IPS-20b (cell line): ENCODE measurements around the gene SLC9A5.

ENCODE experiments used
- H3K27ac ChIP-seq: one replicate; pipeline ENCODE4 v1.5.1; 2013; ENCODE audit warnings: low read length
- H3K27me3 ChIP-seq: 2 replicates; pipeline ENCODE4 v1.6.1; 2013; ENCODE audit warnings: mild to moderate bottlenecking, low read length, inconsistent platforms; ENCODE audit not compliant: insufficient read depth
- H3K36me3 ChIP-seq: 2 replicates; pipeline ENCODE4 v1.6.1; 2013; ENCODE audit warnings: low read depth, mild to moderate bottlenecking, inconsistent platforms, low read length, moderate library complexity; ENCODE audit not compliant: insufficient read depth
- H3K4me1 ChIP-seq: 2 replicates; pipeline ENCODE4 v1.6.1; 2013; ENCODE audit warnings: mild to moderate bottlenecking, control low read depth, inconsistent platforms, low read length, moderate library complexity; ENCODE audit not compliant: insufficient read depth
- H3K4me3 ChIP-seq: 2 replicates; pipeline ENCODE4 v1.5.1; 2013; ENCODE audit warnings: mild to moderate bottlenecking, low read length, inconsistent platforms
- H3K9ac ChIP-seq: 2 replicates; pipeline ENCODE4 v1.6.1; 2013; ENCODE audit warnings: low read depth, mild to moderate bottlenecking, inconsistent platforms, low read length, moderate library complexity
- H3K9me3 ChIP-seq: 2 replicates; pipeline ENCODE4 v1.6.1; 2013; ENCODE audit warnings: mild to moderate bottlenecking, low read depth, low read length, inconsistent platforms; ENCODE audit not compliant: insufficient read depth

The SLC9A5 gene

GRCh38 chr16:67294171-67294757 is 45.5 kb downstream of the SLC9A5 start:
- peaks cover 33% of the 10 kb centered on the region; the same call in 1 of the 2 replicates for H3K27me3 ChIP-seq
- H3K4me3 ChIP-seq, result no peak overlapping the region
- no peaks in the 10 kb centered on the region for H3K36me3 ChIP-seq
- H3K4me1 ChIP-seq, result no peaks in the 10 kb centered on the region
- H3K9me3 ChIP-seq, result no peaks in the 10 kb centered on the region
- H3K9ac ChIP-seq, result no peak overlapping the region
- no peak overlapping the region for H3K27ac ChIP-seq

- H3K27me3 ChIP-seq, result peaks cover 33% of the 10 kb centered on the region; the same call in 1 of the 2 replicates
- H3K4me1 ChIP-seq, result no peaks in the 10 kb centered on the region
- no peaks in the 10 kb centered on the region for H3K36me3 ChIP-seq
- no peak overlapping the region for H3K9ac ChIP-seq
- no peaks in the 10 kb centered on the region for H3K9me3 ChIP-seq
- no peak overlapping the region for H3K4me3 ChIP-seq
- no peak overlapping the region for H3K27ac ChIP-seq
Measured at GRCh38 chr16:67294938-67295361, 46.2 kb downstream of the SLC9A5 start.

- H3K27me3 ChIP-seq, result peaks cover 33% of the 10 kb centered on the region; the same call in 1 of the 2 replicates
- H3K4me1 ChIP-seq, result no peaks in the 10 kb centered on the region
- no peak overlapping the region for H3K27ac ChIP-seq
- no peak overlapping the region for H3K4me3 ChIP-seq
- no peaks in the 10 kb centered on the region for H3K9me3 ChIP-seq
- no peak overlapping the region for H3K9ac ChIP-seq
- H3K36me3 ChIP-seq, result no peaks in the 10 kb centered on the region
Measured at GRCh38 chr16:67296420-67296819, 47.6 kb downstream of the SLC9A5 start.

- H3K9ac ChIP-seq, result no peak overlapping the region
- H3K27me3 ChIP-seq, result peaks cover 24% of the 10 kb centered on the region; the same call in 1 of the 2 replicates
- no peaks in the 10 kb centered on the region for H3K36me3 ChIP-seq
- H3K27ac ChIP-seq, result no peak overlapping the region
- H3K4me3 ChIP-seq, result no peak overlapping the region
- no peaks in the 10 kb centered on the region for H3K4me1 ChIP-seq
- H3K9me3 ChIP-seq, result no peaks in the 10 kb centered on the region
Measured at GRCh38 chr16:67298277-67298676, 49.5 kb downstream of the SLC9A5 start.

GRCh38 chr16:67299269-67299668 is 50.5 kb downstream of the SLC9A5 start:
- Histone ChIP-seq H3K9me3 (no peaks in the 10 kb centered on the region), H3K4me3 (no peak overlapping the region), H3K27me3 (peaks cover 22% of the 10 kb centered on the region; the same call in 1 of the 2 replicates), H3K27ac (no peak overlapping the region), H3K4me1 (no peaks in the 10 kb centered on the region), H3K9ac (no peak overlapping the region), H3K36me3 (no peaks in the 10 kb centered on the region)

GRCh38 chr16:67301080-67301782 is 52.5 kb downstream of the SLC9A5 start:
- no peak overlapping the region for H3K4me3 ChIP-seq
- no peaks in the 10 kb centered on the region for H3K4me1 ChIP-seq
- H3K27me3 ChIP-seq, result peaks cover 12% of the 10 kb centered on the region; the same call in 1 of the 2 replicates
- H3K27ac ChIP-seq, result no peak overlapping the region
- no peaks in the 10 kb centered on the region for H3K9me3 ChIP-seq
- H3K9ac ChIP-seq, result no peak overlapping the region
- no peaks in the 10 kb centered on the region for H3K36me3 ChIP-seq

- no peaks in the 10 kb centered on the region for H3K36me3 ChIP-seq
- no peak overlapping the region for H3K27ac ChIP-seq
- H3K27me3 ChIP-seq, result 0 out of 2 replicates have a peak, but pooled peaks cover 4% of the 10 kb centered on the region
- no peak overlapping the region for H3K9ac ChIP-seq
- no peaks in the 10 kb centered on the region for H3K4me1 ChIP-seq
- no peaks in the 10 kb centered on the region for H3K9me3 ChIP-seq
- no peak overlapping the region for H3K4me3 ChIP-seq
Measured at GRCh38 chr16:67302076-67302475, 53.3 kb downstream of the SLC9A5 start.

GRCh38 chr16:67302970-67303369 is 54.2 kb downstream of the SLC9A5 start:
- Histone ChIP-seq H3K27me3 (no peaks in the 10 kb centered on the region), H3K9ac (no peak overlapping the region), H3K4me3 (no peak overlapping the region), H3K36me3 (no peaks in the 10 kb centered on the region), H3K27ac (no peak overlapping the region), H3K9me3 (no peaks in the 10 kb centered on the region), H3K4me1 (no peaks in the 10 kb centered on the region)

GRCh38 chr16:67304020-67304419 is 55.2 kb downstream of the SLC9A5 start:
- H3K9ac ChIP-seq, result no peak overlapping the region
- H3K27ac ChIP-seq, result no peak overlapping the region
- H3K27me3 ChIP-seq, result no peaks in the 10 kb centered on the region
- H3K36me3 ChIP-seq, result no peaks in the 10 kb centered on the region
- no peaks in the 10 kb centered on the region for H3K9me3 ChIP-seq
- no peaks in the 10 kb centered on the region for H3K4me1 ChIP-seq
- no peak overlapping the region for H3K4me3 ChIP-seq

GRCh38 chr16:67305216-67306071 is 56.7 kb downstream of the SLC9A5 start:
- Histone ChIP-seq H3K4me3 (no peak overlapping the region), H3K36me3 (no peaks in the 10 kb centered on the region), H3K9ac (no peak overlapping the region), H3K4me1 (no peaks in the 10 kb centered on the region), H3K9me3 (no peaks in the 10 kb centered on the region), H3K27ac (no peak overlapping the region), H3K27me3 (peaks cover 4% of the 10 kb centered on the region; the same call in 1 of the 2 replicates)

- Histone ChIP-seq H3K27ac (no peak overlapping the region), H3K4me3 (no peak overlapping the region), H3K27me3 (peaks cover 4% of the 10 kb centered on the region; the same call in 1 of the 2 replicates)
Measured at GRCh38 chr16:67310561-67310960, 61.8 kb downstream of the SLC9A5 start.

More at GRCh38 chr16:67310561-67310960, 61.8 kb downstream of the SLC9A5 start:
- H3K9me3 ChIP-seq, result no peaks in the 10 kb centered on the region
- H3K9ac ChIP-seq, result no peak overlapping the region
- H3K4me1 ChIP-seq, result no peaks in the 10 kb centered on the region
- H3K36me3 ChIP-seq, result no peaks in the 10 kb centered on the region
